ENCODE measurements around the gene RAD51D.

DNA sequence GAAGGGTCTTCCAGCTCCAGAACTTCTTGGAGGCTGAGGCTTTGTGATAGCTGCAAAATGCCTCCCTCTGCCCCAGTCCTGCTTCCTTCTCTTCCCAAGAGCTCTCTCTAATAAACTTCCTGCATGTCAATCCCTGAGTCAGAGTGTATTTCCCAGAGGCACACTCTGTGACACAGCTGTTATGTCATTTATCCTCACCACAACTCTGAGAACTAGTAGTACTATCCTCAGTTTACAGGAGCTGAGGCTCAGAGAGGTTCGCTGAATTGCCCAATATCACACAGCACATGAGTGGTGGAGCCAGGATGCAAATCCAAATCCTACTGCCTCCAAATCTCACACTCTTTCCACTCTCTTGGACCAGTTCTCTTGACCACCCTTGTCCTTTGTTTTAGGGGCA lies 48.0 kb upstream of the RAD51D start:
- TF ChIP-seq, protein P1, sequence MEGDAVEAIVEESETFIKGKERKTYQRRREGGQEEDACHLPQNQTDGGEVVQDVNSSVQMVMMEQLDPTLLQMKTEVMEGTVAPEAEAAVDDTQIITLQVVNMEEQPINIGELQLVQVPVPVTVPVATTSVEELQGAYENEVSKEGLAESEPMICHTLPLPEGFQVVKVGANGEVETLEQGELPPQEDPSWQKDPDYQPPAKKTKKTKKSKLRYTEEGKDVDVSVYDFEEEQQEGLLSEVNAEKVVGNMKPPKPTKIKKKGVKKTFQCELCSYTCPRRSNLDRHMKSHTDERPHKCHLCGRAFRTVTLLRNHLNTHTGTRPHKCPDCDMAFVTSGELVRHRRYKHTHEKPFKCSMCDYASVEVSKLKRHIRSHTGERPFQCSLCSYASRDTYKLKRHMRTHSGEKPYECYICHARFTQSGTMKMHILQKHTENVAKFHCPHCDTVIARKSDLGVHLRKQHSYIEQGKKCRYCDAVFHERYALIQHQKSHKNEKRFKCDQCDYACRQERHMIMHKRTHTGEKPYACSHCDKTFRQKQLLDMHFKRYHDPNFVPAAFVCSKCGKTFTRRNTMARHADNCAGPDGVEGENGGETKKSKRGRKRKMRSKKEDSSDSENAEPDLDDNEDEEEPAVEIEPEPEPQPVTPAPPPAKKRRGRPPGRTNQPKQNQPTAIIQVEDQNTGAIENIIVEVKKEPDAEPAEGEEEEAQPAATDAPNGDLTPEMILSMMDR (IDR thresholded peaks at IDR 0.05): no peak
- no peak for TF ChIP-seq POLR2A (IDR thresholded peaks at IDR 0.05)
- TF ChIP-seq POLR2AphosphoS5 (IDR thresholded peaks at IDR 0.05): no peak
